Measurements from ENCODE around the gene TSPAN18.
A peak's percentile ranks its signal among the peaks of the same experiment; 100 is the strongest.

TSPAN18 gene

DNA sequence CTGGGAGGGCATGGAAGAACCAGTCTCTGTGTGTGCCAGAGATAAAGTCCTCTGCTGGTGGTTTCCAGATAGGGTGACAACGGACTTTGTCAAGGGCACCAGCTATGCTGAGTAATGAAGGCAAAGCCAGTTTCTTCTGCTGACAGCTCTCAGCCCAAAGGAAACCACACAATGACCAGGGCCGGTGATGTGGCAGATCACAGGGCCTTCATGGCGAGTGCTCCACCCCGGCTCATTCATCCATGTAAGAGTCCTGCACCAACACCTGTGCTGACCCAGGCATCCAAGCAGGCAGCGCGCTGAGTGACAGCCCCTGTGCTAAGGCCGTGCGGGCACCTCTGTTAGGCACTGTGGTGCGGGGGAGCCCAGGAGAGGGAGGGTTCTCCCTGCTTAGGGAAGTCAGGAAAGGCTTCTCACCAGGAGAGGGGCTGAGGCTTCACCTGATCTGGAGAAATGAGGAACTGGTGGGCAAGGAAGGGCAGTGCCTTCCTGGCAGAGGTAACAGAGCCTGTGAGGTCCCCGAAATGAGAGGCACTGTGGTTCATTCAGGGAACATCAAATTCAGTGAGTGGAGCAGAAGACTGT, 190.1 kb downstream of the TSPAN18 start:
- DNase-seq (ENCODE audit: low read depth), result no peak

DNA sequence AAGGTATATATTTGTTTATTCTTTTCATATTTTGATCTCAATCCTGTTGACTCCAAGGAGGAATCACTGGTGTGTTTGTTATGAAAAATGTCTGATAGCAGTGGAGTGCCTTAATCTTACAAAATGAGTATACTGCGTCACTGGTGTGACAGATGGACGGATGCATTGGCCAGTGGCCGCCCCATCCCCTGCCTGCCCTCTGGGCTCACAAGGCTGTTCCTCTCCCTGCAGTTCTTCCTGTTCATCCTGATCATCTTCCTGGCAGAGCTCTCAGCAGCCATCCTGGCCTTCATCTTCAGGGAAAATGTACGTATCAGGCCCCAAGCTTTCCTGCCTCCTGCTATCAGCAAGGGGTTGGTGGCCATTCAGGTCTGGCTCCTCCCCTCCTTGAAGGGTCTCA, 191.0 kb downstream of the TSPAN18 start:
- no peak for DNase-seq (ENCODE audit: low read depth)

DNA sequence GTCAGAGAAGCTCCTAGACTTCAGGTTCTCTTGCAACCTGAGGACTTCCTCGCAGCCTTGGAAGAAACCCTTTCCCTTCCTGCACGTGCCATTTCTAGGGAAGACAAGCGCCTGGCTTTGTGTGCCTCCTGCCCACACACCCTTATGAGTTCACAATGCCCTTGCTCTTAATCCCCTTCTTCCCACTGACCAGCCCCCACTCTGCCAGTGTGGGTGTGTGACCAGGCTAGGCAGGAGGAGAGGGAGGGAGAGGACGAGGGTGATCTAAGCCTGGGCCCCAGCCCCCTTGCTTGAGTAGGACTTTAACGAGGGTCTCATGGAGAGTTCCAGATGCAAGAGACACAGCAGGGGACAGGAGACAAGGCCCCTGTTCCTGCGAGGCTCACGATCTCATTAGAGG, 193.7 kb downstream of the TSPAN18 start:
- DNase-seq (ENCODE audit: low read depth), result no peak

DNA sequence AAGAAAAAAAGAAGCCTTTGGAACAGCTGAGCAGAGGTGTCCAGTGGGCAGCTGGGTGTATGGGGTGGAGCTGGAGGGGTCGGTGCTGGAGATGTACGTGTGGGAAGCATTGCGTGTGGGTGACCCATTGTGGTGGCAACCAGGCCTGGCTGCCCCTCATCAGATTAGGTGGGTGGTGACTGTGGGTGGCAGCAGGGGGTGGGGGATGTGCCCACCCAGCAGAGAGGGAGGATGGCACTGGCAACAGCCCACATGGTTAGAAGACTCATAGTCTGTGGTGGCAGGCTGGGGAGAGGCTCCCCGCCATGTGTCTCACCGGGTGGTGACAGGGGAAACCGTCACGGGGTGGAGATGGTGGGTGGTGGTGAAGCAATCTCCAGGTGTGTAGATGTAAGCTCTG, 196.4 kb downstream of the TSPAN18 start:
- DNase-seq (ENCODE audit: low read depth), result no peak

DNA sequence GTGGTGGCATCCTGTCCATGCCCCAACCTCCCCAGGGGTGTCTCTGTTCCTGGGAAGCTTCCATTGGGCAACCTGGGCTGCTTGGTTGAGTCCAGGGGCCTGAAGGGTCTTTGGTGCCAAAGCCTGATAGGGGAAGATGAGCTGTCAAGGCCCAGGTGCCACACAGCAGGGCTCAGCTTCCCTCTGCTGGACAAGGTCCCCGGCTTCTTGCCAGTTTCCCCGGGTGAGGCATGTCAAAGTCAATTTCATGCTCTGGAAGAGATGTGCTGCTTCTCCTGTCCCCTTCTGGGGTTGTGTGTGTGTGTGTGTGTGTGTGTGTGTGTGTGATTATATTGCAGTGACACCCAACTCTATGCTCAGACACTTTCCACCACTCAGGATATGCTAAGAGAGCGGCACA, 197.0 kb downstream of the TSPAN18 start:
- DNase-seq (ENCODE audit: low read depth), result no peak

DNA sequence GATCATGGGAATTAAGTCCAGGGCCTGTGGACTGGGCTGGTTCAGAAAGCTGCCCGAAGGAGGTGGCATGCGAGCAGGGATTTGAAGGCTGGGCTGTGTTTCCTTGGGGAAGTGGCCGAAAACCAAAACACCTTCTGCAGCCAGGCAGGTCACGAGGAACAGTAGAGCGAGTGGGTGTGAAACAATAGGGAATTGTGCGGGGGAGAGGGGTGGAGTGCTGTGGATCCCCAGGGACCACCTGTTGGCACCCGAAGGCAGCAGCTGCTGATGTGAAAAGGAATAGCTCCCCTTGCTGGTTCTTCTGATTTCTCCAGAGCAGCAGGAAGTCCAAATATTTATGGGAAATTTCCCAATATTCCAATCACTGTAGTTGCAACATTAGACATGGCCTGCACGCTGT, 199.3 kb downstream of the TSPAN18 start:
- no peak for DNase-seq (ENCODE audit: low read depth)

DNA sequence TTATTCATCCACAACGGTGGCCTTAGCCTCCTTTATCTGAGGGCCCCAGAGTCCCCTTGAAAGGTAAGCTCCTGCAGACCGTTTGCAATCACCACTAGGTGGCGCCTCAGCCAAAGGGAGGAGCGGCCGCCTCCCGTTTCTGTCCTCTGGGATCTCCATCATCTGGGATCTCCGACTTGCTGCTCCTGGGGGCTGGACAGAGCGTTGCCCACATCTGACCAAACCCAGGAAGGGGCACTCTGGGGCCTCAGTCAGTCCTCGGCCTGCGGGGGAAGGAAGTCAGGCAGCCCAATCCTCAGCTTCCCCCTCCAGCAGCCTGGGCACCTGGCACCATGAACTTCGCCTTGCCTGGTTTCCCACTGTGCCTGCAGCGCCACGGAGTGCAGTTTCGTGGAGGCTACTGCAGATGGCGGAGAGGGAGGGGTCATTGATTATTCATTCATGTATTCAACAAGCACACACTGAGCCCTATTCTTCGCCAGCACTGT, 200.5 kb downstream of the TSPAN18 start:
- DNase-seq (ENCODE audit: low read depth), result peak; percentile 40

DNA sequence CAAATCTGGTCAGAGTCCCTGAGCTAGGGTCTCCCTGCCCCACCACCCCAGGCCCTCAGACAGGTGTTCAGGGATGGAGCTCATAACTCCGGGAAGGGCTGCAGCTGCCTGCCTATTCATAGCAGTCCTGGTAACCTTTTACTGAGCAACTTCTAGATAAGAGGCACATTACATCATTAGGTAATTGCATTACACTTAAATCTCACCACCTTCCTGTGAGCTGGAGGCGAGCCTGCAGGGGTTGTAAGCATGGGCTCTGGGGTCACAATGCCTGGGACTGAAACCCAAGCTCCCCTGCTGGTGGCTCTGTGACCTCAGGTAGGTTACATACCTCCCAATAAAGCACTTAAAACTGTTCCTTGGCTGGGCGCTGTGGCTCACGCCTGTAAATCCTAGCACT, 201.4 kb downstream of the TSPAN18 start:
- no peak for DNase-seq (ENCODE audit: low read depth)

DNA sequence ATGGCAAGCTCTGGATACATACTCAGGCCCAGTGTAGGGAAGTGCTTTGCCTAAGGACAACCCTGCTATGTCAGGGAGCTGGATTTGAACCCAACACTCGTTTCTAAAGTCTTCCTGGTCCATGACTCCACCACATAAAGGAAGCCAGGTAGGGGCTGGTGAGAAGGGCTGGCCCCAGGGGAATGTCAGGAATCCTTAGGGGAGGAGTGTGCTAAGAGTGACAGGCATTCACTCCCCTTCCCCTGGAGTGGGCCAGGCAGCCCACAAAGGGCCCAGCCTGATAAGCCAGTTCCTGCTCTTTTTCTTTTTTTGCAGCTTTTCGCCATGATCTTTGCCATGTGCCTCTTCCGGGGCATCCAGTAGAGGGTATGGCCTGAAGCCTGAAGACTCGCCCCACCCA, 202.1 kb downstream of the TSPAN18 start:
- DNase-seq (ENCODE audit: low read depth), result no peak

DNA sequence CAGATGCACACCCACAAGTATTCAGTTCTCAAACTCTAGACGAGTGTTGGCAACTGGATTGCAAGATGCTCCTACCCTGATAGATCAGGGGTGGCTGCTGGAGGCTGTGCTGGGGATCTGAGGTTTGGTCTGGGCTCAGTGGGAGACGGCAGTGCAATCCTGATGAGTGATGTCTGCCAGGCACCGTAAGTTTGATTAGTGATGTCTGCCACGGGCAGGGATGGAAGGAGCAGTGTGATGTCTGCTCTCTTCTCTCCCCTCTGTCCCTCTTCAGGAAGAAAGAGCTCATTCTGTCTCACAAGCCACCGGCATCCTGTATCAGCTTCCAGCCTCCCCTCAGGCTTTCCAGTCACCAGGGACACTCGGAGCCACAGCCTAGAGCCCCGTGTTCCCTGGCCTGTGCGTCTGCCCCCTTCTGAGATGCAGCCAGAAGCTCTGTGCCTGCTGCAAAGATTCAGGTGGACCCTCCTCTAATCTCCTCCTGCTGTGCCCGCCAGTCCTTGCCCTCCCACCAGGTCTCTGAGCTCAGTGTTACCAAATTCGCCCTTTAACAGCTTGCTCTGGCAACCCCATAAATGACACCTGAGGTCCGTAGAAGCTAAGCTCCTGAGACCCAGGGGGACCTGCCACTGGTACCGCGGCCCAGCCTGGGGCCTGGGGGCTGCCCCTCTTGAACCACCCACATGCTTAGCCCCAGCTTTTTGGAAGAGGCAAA, 204.0 kb downstream of the TSPAN18 start:
- no peak for DNase-seq (ENCODE audit: low read depth)

DNA sequence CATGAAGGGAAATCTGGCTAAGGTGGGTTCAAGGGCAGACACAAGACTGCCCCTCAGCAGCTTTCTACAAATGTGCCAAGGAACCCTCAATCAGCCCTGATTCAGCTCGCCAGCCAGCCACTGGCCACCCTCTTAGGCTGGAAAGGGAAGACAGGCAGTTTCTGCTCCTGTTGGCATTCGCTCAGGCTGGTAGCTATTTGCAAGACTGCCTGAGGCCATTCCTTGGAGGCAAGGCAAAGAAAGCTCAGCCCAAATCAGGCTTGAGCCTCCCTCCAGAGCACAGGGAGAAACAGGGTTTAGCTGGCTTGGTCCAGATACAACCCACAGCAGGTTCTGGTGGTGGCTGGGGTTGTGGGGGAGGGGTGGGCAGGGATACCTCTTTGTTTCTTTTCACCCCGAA, 204.7 kb downstream of the TSPAN18 start:
- DNase-seq (ENCODE audit: low read depth), result no peak

DNA sequence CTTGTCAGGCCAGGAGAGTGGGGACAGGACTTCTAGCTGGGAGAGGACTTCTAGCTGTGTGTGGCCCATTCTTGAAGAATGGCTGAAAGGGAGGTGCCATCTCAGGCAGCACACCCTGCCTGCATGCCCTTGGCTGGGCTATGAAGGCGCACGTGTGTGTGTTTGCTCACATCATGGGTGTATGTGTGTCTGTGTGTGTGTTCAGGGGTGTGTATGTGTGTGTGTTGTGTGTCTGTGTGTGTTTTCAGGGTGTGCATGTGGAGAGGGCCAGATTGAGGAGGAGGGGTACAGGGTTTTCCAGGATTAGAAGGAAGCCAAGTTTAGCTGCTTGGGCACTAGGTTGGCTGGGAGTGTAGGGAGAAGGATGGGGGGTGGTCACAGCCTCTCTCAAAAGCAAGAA, 207.3 kb downstream of the TSPAN18 start:
- no peak for DNase-seq (ENCODE audit: low read depth)

DNA sequence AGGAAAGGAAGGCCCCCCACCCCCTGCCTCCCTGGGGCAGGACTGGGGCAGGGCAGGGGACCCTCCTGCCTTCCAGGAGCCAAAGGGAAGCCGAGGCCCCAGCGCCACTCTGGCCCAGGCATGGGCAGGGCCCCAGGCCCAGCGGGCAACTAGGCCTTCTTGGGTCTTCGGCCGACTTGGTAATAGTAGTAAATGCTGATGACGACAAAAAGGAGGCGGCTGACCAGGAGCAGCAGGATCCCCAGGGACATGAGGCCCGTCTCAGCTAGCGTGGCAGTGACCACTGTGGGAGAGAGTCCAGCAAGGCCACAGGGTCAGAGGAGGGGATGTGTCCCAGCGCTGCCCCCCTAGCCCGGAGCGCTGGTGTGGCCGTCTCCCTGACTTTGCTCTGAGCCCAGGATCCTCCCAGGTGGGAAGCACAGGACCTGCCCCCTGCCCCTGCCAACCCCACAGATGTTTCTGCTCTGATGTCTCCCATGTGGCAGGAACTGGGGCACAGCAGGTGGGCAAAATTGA, 208.0 kb downstream of the TSPAN18 start:
- DNase-seq (ENCODE audit: low read depth), result no peak

DNA sequence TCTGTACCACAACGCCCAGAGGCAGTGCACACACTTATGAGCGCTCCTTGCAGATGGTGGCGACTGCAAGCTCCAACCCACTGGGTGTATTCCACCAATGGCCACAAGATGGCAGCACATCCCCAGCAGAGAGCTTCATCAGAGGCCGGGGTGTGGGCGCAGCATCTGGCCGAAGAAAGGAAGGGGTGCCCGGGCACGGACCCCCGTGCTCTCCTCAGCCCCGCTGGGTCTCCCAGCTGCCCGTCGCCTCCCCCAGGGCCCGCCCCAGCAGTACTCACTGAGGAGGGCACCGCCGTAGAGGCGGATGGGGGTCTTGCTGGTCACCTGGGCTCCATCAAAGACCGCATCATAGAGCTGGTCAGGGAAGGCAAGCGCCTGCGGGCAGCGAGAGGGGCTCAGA, 209.8 kb downstream of the TSPAN18 start:
- DNase-seq (ENCODE audit: low read depth), result peak; percentile 77

DNA sequence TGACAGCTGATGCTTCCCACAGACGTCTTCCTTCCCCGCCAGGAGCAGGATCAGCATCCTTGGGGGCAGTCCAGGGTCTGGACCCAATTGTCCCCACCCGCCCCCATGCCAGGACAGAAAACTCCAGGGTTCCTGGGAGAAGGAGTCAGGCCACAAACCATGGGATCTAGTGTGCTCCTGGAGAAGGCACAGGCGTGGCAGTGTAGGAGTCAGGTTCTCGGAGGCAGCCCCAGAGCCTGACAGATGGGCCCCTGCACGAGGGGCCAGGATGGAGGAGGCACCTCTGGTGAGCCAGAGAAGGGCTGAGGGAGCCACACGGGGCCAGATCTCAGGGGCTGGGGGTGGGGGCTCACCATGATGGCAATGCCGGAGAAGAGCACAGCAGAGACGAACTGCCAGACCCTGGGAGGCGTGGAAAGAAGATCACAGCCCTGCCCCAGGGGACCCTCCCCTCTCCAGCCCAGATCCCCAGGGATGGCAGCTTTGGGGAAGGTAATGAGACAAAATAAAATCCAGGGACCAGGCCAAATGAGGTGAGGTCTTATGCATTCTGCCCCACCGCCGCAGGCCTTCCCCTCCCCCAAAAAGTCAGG, 210.3 kb downstream of the TSPAN18 start:
- DNase-seq (ENCODE audit: low read depth), result no peak

DNA sequence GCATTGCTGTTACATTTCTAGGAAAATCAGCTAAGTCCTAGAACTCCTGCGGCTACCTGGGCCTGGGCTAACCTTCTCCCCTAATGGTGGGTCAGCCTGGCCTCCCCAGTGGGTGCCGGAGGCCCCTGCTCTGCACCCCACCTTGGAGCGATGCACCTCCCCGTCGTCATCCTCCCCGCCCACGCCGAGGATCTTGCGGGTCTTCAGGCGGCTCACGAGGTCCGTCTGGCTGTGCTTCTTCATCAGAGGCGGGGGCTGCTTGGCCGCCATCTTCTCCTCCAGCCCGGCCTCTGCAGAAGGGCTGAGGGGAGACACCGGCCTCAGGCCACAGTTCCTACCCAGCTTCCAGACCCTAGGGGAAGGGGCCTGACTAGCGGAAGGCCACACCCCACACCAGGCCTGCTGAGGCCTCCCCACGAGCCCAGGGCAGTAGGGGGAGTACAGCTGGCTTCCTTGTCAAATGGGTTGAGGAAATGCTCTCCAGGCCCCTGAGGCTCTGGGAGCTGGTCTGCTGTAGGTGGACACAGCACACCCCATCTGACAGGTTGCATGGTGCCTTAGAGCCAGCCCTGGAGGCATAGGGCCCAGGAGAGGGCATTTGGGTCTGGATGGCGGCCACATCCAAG, 211.4 kb downstream of the TSPAN18 start:
- no peak for DNase-seq (ENCODE audit: low read depth)

DNA sequence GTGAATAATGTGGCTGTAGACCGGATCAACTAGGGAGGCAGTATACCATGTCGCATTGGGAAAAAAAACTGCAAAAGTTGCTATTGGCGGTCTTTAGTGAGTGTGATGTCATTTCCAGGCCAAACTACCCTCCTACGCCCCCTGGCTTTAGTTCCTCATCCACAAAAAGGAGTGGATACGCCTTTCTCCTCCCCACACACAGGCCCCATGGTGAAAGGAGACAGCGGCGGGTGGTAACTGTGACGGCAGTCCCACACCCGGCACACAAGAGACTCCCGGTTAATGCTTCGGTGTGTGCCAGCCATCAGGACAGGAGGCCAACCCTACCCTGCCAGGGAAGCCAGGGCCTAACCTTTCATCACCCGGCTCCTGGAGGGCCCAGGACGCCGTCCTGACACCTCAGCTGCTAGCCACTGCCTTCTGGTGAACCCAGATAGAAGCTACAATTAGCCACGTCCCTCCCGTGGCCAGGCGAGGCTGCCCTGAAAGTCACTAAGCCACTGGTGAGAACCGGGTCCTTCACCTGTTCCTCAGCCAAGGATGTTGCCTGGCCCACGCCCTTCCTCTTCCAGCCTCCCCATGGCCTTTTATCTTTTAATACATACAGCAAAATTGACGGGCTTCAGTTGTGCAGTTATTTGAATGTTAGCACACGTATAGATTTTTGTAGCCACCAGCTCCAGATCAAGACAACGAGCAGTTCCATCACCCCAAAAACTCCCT, 213.1 kb downstream of the TSPAN18 start:
- no peak for DNase-seq (ENCODE audit: low read depth)

DNA sequence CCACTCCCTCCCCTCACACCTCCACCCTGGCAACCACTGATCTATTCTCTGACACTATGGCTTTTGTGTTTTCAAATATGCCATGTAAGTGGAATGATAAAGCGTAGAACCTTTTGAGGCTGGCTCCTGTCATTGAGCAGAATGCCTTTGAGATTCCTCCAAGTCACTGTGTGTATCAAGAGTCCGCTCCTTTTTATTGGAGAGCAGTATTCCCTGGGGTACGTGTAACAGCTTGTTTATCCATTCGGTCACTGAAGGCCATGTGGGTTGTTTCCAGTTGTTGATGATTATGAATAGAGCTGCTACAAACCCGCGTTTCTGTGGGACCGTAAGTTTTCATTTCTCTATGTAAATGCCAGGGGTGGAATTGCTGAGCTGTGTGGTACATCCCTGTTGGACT, 213.6 kb downstream of the TSPAN18 start:
- DNase-seq (ENCODE audit: low read depth), result no peak

DNA sequence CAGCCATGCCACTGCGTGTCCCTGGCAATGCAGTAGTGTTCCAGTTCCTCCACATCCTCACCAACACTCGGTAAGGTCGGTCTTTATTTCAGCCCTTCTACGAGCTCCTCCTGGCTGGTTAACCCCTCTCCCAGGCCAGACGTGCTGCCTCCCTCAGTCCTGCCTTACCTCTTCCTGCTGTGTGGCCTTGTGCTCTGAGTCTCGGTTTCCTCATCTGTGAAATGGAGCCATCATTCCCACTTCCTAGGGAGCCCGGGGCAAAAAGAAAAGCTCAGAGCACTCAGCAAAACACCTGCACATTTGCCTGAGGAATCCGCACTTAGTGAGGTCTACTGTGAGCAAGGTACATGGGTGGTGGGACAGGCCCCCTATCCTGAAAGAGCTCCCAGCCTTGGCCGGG, 214.1 kb downstream of the TSPAN18 start:
- DNase-seq (ENCODE audit: low read depth), result no peak

DNA sequence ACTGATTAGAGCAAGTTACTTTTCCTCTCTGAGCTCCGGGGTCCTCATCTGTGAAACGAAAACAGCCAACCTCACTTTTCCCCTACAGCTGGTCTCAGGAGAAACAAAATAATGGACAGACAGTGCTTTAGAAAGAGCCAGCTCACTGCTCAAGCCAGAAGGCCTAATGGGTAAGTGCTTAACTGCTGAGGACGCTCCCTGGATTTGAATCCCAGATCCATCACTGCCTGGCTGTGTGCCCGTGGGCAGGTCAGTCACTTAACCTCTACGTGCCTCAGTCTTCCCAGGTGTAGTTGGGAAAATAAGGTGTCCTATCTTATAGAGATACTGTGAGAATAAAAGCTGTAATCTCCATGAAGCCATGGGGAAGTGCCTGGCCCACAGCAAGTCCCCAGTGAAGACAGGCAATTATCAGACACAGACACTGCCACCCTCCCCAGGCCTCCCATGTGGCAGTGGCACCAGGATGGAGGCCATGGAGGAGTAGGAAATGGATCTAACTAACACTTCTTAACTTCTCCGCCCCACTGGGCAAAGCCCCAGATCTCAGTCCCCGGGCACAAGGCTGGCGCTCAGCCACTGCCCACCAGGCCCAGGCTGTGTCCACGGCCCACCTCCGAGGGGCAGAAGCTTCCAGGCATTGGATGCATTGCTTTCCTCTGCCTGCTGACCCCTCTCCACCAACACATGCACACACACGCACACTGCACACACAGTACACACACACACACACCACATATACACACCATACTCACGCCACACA, 214.7 kb downstream of the TSPAN18 start:
- DNase-seq (ENCODE audit: low read depth), result no peak

Measured in activated gamma-delta T cell treated with anti-CD3 and anti-CD28 coated beads, Interleukin-2, amount 50 U/mL, for 16 hours (primary cell).